DMS 273 (cell line): ENCODE results near the gene MIAT.

Experiments used
- DNase-seq: peaks from one replicate; lab custom pipeline; 2025; ENCODE audit not compliant: unreplicated experiment; lab: John Stamatoyannopoulos, UW

MIAT gene

DNA sequence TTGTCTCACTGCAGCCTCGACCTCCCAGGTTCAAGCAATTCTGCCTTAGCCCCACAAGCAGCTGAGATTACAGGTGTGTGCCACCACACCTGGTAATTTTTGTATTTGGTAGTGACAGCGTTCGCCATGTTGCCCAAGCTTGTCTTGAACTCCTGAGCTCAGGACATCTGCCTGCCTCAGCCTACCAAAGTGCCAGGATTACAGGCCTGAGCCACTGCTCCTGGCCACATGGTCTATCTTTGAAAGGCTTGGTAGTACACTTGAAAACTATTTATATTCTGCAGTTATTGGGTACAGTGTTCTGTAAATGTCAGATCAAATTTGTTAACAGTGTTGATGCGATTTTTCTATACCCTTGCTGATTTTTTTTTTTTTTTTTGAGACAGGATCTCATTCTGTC lies 26.1 kb upstream of the MIAT start:
- DNase-seq, result no peak

DNA sequence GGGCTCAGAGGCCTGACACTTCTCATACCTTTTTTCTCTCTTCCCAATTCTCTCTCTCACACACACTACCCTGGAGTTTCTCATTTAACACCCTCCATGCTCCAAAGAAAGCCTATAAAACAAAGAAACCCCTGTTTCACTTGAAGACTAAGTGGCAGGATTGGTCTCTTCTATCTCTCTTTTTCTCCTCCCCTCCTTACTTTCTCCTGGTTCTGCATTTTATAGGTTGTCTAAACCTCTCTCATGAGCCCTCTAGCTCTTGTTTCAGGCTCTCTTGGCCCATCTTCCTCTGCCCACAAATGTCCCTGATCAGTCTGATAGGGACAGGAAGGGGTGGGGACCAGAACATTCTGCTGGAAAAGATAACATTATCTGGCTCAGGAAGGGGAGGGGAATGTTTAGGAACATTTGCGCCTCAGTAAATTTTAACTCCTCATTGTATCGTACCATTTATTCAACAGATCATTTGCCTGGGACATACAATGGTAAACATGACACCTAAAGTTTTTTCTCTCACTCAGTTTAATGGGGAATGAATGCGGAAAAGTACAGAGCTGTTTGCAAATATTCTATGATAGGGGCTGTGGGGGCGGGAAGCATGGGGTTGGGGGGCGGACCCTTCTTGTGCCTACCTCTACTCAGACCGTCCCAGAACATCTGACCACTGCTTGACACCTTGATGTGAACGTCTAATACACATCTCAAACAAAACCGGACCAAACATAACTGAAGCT lies 24.8 kb upstream of the MIAT start:
- DNase-seq, result no peak

DNA sequence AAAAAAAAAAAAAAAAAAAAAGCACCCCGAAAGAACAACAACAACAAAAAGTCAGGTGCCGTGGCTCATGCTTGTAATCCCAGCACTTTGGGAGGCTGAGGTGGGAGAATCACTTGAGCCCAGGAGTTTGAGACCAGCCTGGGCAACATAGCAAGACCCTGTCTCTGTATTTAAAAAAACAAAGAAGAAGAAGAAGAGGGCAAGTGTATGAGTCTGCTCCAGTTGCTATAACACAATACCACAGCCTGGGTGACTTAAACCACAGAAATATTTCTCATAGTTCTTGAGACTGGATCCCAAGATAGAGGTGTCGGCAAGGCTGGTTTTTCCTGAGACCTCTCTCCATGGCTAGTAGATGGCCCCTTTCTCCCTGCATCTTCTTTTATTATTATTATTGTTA lies 23.2 kb upstream of the MIAT start:
- no peak for DNase-seq

DNA sequence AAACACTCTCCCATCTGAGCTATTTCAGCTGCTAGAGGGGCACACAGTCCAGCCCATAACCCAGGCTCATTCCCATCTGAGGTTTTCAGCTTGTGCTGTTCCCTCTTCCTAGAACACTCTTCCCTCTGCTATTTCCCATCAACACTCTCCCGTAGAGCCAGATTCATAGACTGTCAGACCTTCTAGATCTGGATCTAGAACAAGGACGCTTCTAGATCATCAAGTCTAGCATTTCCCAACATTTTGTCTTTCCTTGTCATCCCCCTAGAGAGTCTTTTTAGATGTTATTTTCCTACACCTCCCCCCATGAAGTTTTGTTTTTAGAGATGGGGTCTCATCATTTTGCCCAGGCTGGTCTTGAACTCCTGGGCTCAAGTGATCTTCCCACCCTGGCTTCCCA lies 22.3 kb upstream of the MIAT start:
- DNase-seq, result no peak

DNA sequence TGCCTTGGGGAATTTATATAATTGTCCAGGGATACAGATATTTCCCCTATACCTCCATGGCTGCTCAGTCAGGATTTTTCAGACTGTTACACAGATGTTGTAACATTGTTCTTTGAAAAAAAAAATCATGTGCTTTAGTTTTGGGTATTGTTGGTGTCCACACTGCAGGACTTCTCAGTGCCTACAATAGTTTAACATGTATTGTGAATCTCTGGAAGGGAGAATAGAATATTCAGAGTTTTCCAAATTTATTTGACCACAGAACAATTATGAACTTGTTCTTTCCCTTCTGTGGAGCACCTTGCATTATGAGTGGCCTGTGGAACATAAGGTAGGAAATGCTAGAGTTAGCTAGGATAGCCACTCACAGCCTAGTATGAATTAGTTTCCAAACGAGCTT lies 21.1 kb upstream of the MIAT start:
- no peak for DNase-seq

DNA sequence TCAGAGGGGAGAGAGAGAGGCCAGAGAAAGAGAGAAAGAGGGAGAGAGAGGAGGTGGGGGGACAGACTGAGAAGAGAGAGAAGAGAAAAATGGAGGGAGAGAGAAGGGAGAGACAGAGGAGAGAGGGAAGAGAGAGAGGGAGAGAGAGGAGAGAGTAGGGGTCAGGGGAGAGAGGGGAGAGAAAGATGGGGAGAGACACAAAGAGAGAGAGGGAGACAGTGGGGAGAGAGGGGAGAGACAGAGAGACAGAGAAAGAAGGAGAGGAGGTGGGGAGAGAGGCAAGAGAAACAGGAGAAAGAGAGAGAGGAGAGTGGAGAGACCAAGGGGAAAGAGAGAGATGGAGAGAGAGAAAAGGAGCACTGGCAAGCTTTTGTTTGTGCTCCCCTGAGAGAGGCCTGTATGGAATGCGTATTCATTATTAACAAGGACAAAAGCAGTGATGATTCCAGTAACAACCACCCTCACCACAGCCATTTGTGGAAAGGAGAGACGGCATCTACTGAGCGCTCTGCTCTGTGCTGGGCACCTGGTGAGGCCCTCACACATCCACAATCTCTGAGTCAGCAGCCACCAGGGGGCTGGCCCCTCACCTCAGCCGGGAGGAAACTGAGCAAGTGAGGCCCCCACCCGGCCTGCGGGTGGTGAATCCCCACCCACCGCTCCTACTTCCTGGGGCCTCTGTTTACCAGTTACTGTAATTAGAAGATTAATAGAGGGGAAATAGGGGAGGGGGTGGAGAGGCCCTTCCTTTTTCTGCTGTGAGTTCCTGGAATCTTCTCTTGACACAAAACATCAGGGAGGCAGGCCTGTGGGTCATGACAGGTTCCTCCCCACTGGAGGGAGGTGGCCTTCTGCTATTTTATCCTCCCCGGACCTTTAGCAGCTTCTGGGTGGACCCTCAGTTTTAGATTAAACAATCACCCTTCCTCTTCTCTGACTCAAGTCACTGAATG lies 14.6 kb upstream of the MIAT start:
- no peak for DNase-seq

DNA sequence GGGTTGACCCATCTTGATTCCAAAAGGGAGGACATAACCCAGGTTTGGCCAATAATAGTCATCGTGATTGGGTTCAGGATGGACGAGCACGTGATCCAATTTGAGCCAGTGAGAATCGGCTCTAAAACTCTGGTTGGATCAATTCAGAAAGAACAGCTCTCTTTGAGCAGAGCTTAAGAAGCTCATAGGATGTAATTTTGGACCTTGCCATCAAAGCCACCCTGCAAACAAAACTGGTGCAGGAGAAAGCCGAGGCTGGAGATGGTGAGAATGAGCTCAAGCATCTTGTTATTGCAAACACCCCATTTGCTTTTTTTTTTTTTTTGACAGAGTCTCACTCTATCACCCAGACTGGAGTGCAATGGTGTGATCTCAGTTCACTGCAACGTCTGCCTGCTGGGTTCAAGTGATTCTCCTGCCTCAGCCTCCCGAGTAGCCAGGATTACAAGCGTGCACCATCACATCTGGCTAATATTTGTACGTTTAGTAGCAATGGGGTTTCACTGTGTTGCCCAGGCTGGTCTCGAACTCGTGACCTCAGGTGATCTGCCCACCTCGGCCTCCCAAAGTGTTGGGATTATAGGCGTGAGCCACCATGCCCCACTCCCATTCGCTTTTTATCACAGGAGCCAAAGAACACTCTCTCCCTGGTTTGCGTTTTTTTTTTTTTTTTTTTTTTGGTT lies 13.8 kb upstream of the MIAT start:
- no peak for DNase-seq

DNA sequence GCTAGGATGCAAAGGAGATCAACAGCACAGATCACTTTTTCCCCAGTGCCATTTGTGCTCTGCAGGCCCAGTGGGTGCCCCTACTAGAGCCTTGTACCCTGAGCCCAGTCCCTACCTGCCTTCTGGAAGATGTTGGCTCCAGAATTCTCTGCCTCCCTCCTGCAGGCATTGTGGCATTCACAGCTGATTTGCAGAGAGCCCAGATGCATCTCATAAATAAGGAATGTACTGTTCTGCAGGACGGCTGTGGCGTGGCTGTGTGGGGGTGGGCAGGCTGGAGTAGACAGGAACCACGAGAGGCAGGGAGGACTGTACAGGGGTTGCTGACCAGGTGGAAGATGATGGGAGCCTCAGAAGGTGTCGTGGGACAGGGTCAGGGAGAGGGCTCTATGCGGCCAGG lies 11.2 kb upstream of the MIAT start:
- no peak for DNase-seq

DNA sequence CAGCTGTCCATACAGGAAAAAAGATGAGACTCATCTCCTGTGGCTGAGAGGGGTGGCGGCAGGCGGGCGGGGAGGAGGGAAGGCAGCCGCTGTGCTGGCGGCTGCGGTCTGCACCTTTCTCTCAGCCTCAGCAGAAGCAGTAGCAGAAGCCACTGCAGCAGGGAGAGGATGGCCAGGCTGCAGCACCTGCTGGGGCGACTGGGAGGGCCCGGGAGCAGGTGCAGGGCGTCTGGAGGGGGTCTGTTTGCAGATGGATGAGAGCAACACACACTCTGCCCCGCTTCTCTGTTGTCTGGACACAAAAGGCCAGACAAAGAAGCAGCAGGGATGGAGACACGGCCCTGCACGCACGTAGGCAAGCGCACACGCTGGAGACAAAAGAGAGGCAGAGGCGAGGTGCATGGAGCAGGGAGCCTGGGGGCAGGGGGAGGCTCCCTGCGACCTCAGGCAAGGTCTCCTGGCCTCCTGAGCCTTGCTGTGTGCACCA lies 9.3 kb upstream of the MIAT start:
- no peak for DNase-seq

DNA sequence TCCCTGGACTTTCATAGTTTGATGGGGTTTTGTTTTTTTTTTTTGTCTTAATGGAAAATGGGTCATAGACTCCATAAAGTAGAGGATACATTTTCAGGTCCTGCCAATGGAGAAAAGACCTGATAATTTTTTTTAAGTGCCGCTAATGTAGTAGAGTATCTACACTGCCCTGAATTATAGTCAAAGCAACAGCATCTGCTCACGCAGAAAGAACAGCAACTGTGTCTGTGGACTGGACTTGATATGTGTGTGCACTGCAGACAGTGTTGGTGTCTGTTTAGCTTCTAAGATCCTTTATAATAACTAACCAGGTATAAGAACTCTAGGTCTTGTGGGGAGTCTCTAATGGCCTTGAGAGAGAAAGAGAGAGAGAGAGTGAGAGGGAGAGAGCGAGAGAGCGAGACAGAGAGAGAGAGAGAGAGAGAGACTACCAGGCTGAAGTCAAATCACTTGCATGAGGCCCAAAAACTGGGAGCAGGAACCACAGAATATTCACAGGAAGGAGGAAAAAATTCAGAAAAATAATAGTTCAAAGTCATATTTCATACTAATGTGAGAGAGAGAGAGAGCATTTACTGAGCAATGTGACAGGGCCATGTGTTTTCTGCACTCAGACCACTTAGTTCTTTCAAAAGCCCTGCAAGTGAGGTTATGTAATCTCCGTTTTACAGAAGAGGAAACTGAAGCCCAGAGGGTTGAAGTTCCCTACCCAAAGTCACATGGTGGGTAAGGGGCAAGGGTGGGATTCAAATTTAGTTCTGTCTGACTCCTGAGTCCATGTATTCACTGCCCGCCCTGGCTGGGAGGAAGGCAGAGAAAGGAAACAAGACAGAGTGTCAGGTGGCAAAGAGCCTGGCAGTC lies 8.6 kb upstream of the MIAT start:
- no peak for DNase-seq

DNA sequence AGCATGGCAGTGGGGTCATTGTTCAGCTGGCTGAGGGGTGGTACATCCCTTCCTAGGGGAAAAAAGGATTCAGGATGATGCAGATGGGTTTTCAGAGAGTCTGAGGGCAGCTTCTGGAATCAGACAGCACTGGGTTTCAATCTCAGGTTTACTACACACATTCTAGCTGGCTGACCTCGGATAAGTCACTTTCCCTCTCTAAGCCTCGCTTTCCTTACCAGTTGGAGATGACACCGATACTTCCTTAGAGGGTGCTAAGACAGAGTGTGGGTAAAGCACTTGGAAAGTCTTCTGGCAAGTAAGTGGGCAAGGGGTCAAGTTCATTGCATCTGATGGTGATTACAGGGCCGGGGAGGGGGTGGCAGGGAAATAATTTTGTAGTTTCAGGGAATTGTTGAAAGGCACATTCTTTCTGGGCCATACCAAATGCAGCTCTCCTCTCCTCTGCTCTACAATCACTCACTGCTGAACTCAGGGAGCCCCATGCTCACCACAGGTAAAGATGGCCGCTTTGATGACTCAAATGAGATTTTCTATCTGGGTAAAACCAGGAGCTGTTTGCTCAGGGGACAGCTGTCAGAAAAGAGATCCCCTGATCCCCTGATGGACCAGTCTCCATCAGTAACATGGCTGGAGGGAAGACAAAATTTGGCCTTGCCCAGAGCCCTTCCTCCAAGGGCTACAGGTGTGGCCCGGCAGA lies 6.5 kb upstream of the MIAT start:
- no peak for DNase-seq

DNA sequence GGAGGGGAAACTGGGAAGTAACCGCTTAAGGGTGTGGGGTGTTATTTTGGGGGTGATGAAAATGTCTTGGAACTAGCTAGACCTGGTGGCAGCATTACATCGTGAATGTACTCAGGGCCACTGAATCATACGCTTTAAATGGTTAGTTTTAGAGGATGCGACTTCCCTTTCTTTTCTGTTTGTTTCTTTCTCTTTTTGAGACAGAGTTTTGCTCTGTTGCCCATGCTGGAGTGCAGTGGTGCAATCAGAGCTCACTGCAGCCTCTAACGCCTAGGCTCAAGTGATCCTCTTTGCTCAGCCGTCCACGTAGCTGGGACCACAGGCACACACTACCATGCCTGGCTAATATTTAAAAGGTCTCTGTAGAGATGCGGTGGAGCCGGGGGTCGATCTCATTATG lies 5.6 kb upstream of the MIAT start:
- DNase-seq, result no peak

DNA sequence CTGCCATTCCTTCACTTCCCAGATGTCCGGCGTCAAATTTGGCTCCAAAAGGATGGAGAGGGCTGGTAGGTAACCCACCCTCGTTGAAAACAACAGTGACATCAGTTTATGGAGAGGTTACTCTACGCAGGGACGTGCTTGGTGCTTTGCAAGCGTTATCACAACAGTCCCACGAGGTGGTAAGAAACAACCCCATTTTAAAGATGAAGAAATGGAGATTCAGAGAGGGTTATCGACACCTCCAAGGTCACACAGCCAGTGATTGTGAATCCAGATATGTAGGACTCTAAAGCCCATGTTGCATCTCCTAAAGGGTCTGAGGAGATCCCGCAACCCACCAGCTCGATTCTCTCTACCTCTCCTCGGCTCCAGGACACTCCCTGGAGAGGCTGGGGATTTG lies 773 bp downstream of the MIAT start:
- peak; percentile 39 for DNase-seq

DNA sequence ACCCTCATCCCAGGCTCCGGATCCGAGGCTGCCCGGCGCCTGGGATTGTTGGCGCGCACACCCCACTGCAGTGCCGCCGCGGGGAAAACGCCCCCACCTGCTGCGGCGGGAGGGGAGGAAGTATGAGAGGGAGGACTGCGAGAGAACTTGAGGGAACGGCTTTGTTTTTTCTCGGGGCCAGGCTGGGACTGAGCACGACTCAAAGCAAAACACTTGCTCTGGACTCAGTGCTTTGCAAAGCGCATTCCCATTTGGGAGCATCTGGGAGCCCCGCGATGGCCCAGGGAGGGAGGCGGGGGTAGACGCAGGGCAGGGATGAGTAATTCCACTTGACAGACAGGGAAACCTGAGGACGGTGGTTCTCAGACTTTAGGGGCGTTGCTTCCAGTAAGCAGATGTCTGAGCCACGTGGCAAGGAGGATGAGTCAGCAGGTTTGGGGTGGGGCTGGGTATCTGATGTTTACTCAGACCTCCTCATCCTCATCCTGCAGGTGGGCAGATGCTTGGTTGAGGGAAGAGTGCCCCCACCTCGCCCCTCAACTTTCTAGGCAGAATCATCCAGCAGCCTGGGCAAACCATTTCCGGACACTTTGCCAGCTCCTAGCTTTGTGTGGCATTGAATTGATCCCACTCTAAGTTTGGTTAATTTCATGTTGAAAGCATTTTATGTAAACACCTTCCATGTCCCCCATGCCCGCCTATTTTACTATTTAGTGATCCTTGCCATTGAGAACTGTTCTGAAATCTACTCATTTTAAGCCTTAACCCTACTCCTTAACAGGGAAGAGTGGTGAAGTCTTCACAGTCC lies 1.5 kb downstream of the MIAT start:
- peak; percentile 95 for DNase-seq

DNA sequence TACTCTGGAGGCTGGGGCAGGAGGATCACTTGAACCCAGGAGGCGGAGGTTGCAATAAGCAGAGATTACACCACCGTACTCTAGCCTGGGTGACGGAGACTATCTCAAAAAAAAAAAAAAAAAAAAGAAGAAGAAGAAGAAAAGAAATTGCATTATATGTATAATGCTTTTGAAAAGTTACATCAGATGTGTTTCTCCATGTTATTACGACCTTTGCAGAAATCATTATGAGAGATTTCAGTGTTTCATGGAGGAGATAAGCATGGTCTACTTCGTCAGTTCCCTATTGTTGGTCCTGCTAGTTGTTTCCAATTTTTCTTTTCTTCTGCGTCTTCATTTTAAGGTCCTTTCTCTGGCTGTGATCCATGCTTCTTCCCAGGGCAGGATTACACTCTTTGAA lies 3.0 kb downstream of the MIAT start:
- DNase-seq, result no peak

DNA sequence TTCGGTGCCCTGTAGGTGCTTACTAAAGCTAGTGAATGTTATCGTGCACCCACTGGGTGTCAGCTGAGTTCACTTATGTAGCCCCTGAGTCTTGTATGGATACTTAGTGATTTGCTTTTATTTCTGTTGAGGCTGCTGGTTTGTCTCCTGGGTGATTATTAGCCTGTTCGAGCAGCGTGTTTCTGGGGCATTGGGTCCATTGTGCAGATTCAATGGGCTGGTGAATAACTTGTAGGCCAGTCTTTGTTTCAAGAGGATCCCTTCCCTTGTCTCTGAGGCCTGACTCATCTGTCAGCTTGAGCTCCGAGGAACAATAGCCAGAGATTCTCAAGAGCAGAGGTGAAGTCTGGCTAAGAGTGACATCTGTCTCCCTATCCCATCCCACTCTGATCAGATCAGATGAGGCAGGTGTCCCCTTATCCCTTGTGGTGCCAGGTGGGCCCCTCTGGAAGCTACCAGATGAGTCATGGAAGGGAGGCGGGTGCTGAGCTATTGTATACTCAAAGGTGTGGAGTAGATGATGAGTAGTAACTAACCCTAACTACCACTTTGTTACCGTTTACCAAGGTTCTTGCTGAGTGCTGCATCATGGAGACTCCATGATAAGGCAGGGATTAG lies 3.7 kb downstream of the MIAT start:
- DNase-seq, result no peak

DNA sequence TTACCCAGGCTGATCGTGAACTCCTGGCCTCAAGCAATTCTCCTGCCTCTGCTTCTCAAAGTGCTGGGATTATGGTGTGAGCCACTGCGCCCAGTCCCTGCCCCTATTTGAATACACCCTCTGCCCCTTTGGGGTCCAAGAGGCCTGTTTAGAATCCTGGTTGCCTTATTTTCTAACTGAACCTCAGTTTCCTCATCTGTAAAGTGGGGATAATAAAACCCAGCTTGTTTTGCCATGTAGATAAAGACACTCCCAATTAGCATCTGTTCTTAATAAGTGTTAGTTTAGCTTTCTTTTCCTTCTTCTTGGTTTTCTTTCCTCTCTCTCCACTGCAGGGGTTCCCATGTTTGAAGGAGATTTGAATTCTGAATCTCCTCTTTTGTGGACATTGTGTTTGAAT lies 4.8 kb downstream of the MIAT start:
- no peak for DNase-seq

DNA sequence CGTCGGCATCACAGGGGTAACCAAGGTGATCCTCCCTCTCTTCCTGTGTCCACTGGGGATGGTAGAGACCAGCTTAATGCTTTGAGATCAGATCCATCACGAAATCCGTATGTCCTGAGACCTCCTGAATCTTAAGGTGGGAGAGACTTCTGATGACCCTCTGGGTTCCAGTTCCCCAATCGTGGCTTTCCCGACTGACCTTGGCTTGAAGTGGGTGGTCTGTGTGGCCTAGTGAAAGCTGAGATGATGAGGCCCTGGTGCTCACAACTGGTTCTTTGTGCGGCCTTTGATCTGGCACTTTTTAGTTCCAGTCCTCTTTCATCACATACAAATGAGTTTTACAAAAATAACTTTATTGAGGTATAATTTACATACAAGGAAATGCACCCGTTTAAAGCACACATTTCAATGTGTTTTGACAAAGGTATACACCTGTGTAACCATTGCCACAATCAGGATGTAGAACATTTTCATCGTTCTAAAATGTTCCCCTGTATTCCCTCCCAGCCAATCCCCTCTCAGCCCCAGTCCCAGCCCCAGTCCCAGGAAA lies 6.1 kb downstream of the MIAT start:
- no peak for DNase-seq

DNA sequence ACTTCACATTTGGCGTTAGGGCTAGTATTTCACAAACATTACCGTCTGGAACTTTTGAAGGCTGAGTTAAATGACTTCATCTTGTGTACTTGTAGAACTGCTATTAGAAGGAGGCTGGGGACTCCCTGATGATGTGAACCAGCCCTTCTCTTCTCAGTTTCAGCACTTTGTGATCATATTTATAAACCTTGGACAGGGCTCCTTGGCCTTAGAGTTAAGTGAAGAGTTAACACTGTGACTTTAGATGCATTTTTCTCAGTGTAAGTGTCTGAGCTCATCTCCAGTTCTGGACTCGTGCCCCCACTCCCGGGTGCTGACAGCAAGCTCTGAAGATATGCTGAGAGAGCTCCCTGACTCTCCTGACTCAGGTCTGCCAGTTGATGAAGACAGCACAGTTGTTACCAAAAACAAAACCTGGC lies 8.4 kb downstream of the MIAT start:
- DNase-seq, result no peak
